GM19397 (cell line): ENCODE measurements around the gene IFFO2.

Source experiments
- ATAC-seq: cut with Tn5 transposase; IDR thresholded peaks from one replicate; pipeline ENCODE4 v1.9.1; 2021; ENCODE audit warnings: mild to moderate bottlenecking, moderate library complexity; ENCODE audit not compliant: unreplicated experiment

Gene IFFO2

DNA sequence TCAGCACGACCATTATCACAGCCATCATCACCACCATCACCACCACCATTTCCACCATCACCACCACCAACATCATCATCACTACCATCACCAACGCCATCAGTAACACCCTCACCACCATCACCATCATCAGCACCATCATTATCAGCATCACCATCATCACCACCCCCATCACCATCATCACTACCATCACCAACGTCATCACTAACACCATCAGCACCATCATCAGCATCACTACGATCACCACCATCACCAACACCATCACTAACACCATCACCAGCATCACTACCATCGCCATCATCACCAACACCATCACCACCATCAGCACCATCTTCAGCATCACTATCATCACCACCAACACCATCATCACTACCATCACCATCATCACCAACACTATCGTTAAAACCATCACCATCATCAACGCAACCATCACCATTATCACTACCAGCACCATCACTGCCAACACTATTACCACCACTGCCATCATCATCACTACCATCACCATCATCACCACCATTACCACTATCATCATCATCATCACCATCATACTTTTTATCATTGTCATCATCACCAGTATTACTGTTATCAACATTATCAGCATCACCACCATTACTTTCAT, 98.3 kb downstream of the IFFO2 start:
- ATAC-seq: no peak

DNA sequence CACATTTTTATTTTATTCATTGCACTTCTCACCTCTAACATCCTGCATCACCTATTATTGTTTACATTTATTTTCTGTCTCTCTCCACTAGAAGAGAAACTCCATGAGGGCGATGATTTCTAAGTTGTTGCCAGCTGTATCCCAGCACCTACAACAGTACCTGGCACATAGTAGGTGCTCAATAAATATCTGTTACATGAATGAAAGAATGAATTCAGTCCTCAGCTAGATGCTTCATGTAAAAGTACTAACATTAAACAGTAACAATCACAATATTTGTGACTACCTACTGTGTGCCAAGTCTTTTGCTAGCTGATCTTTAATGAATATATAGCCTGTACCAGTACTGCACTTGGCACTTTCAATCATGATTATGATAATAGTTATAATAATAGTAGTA, 100.0 kb downstream of the IFFO2 start:
- ATAC-seq: no peak

DNA sequence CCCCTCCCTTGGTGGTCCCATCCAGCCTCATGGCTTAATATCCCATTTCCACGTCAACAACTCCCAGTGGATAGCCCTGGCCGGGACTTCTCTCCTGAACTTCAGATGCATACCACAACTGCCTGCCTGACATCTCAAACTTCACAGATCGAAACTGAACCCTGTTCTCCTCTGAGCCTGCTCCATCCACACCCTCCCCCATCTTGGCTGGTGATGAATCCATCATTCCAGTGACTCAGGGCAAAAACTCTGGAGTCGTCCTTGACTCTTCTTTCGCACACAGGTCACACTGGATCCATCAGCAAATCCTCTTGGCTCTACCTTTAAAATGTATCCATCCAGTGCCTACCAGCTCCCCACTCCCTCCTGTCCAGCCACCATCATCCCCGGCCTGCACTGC, 100.9 kb downstream of the IFFO2 start:
- no peak for ATAC-seq

DNA sequence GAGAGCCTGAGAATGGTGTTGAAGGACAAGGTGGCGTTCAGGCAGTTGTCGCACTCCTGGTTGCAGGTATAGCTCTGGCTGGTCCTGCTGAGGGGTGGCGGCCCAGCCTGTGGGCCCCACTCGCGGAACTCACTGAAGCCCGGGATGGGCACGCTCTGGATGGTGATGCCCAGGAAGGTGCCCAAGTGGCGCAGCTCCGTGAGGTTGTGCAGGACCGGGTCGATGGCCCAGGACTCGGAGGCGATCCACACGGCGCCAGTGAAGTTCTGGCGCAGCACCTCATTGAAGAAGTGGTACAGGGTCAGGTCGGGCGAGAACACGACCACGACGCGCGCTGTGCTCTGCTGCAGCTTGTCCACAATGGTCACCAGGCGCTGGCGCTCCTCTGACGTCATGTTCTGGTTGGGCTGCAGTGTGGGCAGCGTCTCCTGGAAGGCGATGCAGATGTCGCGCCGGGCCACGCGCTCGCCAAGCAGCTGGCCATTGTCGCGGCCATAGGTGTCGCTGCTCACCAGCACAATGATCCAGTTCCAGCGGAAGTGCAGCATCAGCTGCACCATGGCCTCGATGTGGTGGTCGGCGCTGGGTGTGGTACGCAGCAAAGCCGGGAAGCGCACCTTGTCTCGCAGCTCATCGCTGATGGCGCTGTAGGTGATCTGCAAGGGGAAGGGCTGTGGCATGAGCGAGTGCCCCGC, 102.0 kb downstream of the IFFO2 start:
- ATAC-seq: no peak
